ENCODE data around the gene CPZ. TPM values are rescaled to one million over a fixed set of nuclear protein-coding genes. Genes with fewer than 3 reads are reported as not detected.

Gene CPZ
- polyA plus RNA-seq, 1 donor (not counting 4 experiments of a cell fraction or from before 2014, with no cell fraction given) = not detected

DNA sequence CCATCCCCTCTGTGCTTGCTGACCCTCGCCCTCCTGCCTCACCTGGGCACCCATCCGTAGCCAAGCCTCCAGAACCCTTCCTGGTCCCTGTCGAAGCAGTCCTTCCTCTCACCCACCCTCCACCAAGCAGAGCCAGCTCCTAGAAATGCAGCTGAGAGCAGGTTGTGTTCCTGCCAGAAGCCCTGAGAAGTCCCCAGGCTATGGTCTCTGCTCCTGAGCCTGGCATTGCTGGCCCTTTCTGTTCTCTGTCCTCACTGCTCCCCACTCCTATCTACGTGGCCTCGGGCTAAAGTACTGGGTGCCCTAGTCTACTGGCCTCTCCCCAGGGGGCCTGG, 2.1 kb upstream of the CPZ start:
- no peak overlapping the region for H2AFZ ChIP-seq (ENCODE audit: control insufficient read depth, low read length)
- dilution Hi-C loops (cut with MboI; ENCODE audit: extremely low pct_ligation_motif_present, low sequenced_read_pairs) = no loop called here
- no peaks in the 10 kb centered on the region for H3K36me3 ChIP-seq (ENCODE audit: control insufficient read depth in 2 of 2, extremely low read depth in 1 of 2, insufficient read depth in 2 of 2, low read length in 2 of 2)
- H3K4me1 ChIP-seq (ENCODE audit: control insufficient read depth, extremely low read depth, insufficient read depth, low read length) = no peaks in the 10 kb centered on the region
- DNase-seq (ENCODE audit: low read depth, low spot score) (no peak), FAIRE-seq (no peak)
- peaks cover 37% of the 10 kb centered on the region for H3K27me3 ChIP-seq (ENCODE audit: control insufficient read depth, extremely low read depth, insufficient read depth, low read length)
- H3K9me1 ChIP-seq (ENCODE audit: control insufficient read depth, extremely low read depth, insufficient read depth, low read length) = no peaks in the 10 kb centered on the region
- H4K20me1 ChIP-seq (ENCODE audit: control insufficient read depth, extremely low read depth, insufficient read depth, low read length) = no peaks in the 10 kb centered on the region
- H3K9ac ChIP-seq (ENCODE audit: control insufficient read depth, extremely low read depth, insufficient read depth, low read length) = no peak overlapping the region
- H3K79me2 ChIP-seq (ENCODE audit: control insufficient read depth, insufficient read depth, low read length) = no peaks in the 10 kb centered on the region
- TF ChIP-seq EZH2 (IDR thresholded peaks at IDR 0.05; ENCODE audit: low read length) (no peak), CTCF (optimal IDR thresholded peaks at IDR 0.05 in 1 of 3, IDR thresholded peaks at IDR 0.05 in 1 of 3, conservative IDR thresholded peaks at IDR 0.05 in 1 of 3; ENCODE audit: extremely low read depth in 1 of 3, insufficient read depth in 2 of 3, low read length in 3 of 3) (no peak)
- no peaks in the 10 kb centered on the region for H3K9me3 ChIP-seq (ENCODE audit: control insufficient read depth, low read depth, low read length)
- H3K4me3 ChIP-seq (ENCODE audit: control insufficient read depth in 2 of 3, extremely low read depth in 1 of 3, insufficient read depth in 2 of 3, low read depth in 1 of 3, low read length in 3 of 3) = no peak overlapping the region
- no peak overlapping the region for H3K27ac ChIP-seq (ENCODE audit: control insufficient read depth, insufficient read depth, low read length)
- H3K4me2 ChIP-seq (ENCODE audit: control insufficient read depth, extremely low read depth, insufficient read depth, low read depth, low read length) = no peak overlapping the region

DNA sequence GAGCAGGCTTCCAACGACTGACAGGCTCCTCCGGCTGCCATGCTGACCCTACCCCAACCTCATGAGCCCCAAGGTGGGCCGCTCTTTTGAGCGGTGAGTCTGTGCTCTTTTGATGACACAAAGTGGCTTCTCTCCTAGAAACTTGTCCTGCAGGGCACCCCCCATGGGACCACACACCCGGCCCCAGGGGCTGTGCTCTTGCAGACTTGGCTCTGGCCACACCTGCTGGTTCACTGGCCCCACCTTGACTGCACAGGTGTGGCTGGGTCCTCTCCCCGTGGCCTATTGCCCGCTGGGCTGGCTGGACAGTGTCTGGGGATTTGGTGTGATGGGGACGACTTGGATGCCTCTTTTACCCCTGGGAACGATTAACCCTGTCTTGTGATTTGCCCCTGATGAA, 1.5 kb upstream of the CPZ start:
- DNase-seq (ENCODE audit: low read depth, low spot score) = no peak
- dilution Hi-C loops (cut with MboI; ENCODE audit: extremely low pct_ligation_motif_present, low sequenced_read_pairs) = no loop called here
- Histone ChIP-seq H3K4me2 (ENCODE audit: control insufficient read depth, extremely low read depth, insufficient read depth, low read depth, low read length) (no peak overlapping the region), H3K27me3 (ENCODE audit: control insufficient read depth, extremely low read depth, insufficient read depth, low read length) (peaks cover 37% of the 10 kb centered on the region), H2AFZ (ENCODE audit: control insufficient read depth, low read length) (no peak overlapping the region), H3K79me2 (ENCODE audit: control insufficient read depth, insufficient read depth, low read length) (no peaks in the 10 kb centered on the region), H4K20me1 (ENCODE audit: control insufficient read depth, extremely low read depth, insufficient read depth, low read length) (no peaks in the 10 kb centered on the region), H3K4me3 (ENCODE audit: control insufficient read depth in 2 of 3, extremely low read depth in 1 of 3, insufficient read depth in 2 of 3, low read depth in 1 of 3, low read length in 3 of 3) (no peak overlapping the region), H3K4me1 (ENCODE audit: control insufficient read depth, extremely low read depth, insufficient read depth, low read length) (no peaks in the 10 kb centered on the region), H3K9me3 (ENCODE audit: control insufficient read depth, low read depth, low read length) (no peaks in the 10 kb centered on the region), H3K9ac (ENCODE audit: control insufficient read depth, extremely low read depth, insufficient read depth, low read length) (no peak overlapping the region), H3K27ac (ENCODE audit: control insufficient read depth, insufficient read depth, low read length) (no peak overlapping the region), H3K9me1 (ENCODE audit: control insufficient read depth, extremely low read depth, insufficient read depth, low read length) (no peaks in the 10 kb centered on the region), H3K36me3 (ENCODE audit: control insufficient read depth in 2 of 2, extremely low read depth in 1 of 2, insufficient read depth in 2 of 2, low read length in 2 of 2) (no peaks in the 10 kb centered on the region)
- TF ChIP-seq CTCF (optimal IDR thresholded peaks at IDR 0.05 in 1 of 3, IDR thresholded peaks at IDR 0.05 in 1 of 3, conservative IDR thresholded peaks at IDR 0.05 in 1 of 3; ENCODE audit: extremely low read depth in 1 of 3, insufficient read depth in 2 of 3, low read length in 3 of 3) (no peak), EZH2 (IDR thresholded peaks at IDR 0.05; ENCODE audit: low read length) (no peak)
- FAIRE-seq = no peak
